GF-D8 (cell line): ENCODE measurements around the gene RAP1GAP.

Experiments used
- DNase-seq: peaks from one replicate; lab custom pipeline; 2025; lab: John Stamatoyannopoulos, UW

The RAP1GAP gene

DNA sequence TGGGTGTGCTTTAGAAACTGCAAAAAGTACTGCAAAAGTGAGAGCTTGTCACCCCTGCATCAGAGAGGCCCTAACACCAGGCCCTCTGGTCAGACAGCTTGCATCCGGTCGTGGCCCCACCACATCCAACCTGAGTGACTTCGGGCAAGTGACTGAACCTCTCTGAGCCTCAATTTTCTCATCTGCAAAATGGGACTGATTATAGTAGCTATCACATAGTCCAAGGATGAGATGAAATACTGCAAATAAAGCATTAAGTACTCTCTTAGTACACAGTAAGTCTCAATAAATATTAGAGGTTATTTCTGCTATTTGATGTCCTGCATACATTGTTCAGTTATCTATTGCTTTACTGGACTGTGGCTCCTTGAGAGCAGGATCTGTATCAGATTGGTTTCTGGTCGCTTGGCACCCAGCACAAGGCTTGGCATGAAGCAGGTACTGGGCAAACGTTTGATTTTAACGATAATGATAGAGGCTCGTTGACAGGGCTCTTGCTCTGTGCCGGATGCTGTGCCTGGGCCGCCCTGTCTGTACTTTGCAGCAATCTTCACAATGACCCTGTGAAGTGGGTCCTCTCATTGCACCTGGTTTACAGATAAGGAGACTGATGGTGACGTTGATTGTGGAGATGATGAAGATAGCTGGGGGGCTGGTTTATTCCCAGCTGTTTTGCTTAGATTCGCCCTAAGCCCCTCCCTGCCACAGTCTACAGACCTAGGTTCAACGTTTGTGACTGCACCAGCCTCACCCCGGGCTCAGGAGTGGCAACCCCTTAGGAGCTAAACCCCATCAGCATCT is 43.6 kb downstream of the RAP1GAP start:
- no peak for DNase-seq

DNA sequence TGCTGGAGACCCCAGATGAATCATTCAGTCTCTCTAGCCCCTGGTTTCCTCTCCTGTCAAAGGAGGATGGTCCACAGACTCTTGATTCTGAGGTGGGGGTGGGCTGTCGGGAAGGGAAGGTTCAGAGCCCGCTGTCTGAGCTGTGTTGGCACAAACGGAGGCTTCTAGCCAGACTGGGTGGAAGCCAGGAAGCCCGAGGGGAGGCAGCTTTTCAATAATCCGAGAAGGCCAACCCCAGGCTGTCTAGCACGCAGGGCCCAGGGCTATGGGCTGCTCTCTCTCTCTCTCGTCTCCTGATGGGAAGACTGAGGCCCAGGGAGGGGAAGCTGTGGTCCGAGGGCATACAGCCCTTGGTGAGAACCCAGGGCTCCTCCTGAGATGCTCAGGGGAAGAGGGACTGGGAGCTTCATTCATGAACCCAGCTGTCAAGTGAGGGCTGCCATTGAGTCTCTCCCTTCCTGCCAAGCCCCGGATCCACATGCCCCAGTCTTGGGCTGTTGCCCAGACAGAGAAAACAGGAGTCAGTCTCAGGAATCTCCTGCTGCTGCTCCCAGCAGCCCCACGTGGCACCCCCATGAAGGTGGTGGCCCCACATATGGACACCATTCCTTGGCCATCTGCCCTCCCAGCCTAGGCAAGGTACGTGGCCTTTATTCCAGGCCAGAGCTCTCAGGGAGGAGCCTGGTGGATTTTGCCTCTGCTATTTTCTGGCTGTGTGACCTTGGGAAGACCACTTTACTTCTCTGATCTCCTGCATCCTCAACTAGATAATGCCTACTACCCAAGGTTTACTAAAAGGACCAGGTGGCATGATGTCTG is 44.4 kb downstream of the RAP1GAP start:
- DNase-seq, result no peak

DNA sequence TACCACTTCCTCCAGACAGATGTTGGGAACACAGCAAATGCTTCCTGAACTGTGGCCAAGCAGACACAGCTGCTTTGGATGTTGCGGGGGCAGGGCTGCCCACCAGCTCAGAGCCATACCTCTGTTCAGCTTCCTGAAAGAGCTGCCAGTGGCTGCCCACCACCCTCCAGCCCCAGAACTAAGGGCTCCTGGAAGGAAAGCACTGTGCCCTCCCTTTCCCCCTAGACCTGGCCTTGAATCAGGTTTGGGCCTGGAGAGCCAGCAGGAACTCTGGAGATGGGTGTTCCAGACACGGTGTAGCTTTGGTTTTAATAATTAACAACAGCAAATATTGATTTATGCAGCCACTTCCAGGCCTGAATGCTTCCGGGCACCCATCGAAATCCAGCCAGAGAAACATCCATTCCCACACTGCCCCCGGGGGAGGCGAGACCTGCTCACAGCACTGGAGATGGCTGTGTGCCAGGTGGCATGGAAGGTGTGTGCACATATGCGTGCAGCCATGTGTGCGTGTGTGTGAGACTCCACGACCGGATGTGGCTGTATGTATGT is 45.7 kb downstream of the RAP1GAP start:
- DNase-seq, result no peak

DNA sequence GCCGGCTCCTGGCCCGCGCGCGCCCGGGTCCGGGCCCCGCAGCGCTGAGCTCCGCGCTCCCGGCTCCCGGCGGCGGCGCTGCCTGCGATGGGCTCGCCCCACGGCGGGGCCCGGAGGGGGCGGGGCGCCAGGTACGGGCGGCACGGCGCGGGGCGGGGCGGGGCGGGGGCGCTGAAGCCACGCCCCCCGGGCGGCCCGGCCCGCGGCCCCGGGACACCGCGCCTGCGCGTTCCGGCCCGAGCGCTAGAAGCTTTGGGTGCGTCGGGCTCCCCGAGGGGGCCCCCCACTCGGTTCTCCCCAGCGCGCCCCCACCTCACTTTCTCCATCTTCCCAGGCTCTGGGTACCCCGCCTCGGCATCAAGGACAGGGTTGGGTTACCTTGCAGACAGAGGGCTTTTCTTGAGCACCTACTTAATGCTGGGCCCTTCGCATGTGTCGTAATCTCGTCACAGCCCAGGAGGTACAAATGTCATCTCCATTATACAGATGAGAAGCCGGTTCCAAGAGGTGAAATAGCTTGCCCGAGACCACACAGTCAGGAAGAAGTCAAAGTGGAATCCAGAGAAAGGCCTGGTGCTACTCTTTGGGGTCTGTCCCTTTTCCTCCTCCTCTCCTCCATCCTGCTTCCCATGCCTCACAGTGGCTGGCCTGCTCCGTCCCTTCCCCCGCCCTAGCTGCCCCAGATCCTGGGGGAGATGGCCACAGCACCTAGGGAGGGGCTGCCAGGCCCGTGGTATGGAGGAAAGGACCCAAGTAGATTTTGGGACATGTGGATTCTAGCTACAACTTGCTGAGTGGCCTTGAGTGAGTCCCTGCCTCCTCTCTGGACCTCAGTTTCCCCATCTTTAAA is 46.5 kb downstream of the RAP1GAP start:
- DNase-seq, result no peak

DNA sequence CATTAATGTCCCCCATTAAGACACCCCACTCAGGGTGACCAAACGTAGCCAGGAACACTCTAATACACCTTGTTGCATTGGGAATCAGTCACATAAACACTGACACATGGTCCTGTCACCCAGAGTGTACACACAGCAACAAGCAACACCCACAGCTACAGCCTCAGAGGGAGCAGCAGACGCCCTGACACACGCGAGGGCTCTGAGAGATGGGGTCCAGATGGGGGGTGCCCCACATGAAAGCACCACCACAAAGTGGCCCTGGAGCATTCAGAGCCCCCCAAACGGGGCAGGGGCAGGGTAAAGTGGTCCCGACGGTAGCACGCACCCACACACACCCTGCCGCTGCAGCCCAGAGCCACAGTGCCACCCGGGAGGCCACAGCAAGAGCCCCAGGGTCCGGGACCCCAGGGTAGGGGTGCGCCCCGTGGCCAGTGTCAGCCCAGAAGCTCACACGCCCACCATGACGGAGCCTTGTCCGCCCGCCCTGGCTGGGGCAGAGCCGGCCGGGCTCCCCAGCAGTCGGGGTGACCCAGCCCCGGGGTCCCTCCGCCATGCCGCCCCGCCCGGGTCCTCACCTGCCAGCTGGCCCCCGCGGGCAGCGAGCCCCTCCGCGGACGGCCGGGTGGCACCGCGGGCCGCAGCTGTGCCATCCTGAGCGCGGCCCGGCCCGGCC is 47.3 kb downstream of the RAP1GAP start:
- DNase-seq, result no peak

DNA sequence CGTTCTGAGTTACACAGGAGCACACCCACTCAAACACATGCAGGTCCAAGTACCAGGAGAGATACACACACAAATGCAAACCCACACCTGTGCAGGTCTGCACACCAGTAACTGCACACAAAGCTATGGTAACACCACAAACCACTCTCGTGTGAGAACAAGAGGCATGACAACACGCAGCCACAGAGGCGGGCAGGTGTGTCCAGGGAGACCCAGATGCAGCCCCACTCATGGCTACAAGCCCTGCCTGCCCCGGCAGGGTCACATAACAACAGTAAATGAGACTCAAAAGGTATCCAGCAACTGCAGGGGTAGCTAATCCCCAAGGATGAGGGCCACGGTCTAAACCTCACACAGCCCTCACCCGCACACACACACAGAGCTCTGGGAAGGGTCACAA is 48.1 kb downstream of the RAP1GAP start:
- no peak for DNase-seq

DNA sequence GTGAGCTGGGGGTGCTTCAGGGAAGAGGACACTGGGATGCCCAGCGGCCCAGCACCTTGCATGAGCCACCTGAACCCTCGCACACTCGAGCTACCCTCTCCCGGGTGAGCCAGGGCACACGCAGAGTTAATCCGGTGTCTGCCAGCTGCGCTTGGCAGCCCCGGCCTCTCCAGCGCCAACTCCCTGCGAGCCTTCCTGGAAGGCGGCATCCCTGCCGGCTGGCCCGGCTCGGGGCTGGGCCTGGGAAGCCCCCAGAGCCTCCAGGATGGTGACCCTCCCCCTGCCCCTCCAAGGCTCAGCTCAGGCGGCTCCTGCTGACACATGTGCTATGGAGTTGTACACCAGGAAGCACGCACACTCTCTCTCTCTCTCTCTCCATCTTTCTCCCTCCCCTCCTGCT is 48.7 kb downstream of the RAP1GAP start:
- no peak for DNase-seq

DNA sequence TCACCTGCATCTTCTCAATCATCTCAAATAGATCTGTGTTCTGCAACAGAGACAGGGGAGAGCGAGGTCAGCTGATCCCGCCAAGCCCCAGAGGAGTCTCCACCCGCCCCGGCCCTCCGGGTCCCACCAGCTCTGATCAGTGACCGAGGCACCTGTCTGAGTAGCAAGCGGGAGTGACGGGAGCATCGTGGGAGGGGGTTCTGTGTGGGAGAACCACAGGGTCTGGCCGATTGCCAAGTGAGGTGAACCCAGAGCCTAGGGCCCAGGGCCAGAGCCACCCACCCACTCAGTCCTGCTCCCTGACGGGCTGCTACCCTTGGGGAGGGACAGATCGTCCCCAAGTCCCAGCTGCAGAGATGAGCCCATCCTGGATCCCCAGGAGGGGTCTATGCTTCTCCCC is 49.1 kb downstream of the RAP1GAP start:
- DNase-seq, result no peak

DNA sequence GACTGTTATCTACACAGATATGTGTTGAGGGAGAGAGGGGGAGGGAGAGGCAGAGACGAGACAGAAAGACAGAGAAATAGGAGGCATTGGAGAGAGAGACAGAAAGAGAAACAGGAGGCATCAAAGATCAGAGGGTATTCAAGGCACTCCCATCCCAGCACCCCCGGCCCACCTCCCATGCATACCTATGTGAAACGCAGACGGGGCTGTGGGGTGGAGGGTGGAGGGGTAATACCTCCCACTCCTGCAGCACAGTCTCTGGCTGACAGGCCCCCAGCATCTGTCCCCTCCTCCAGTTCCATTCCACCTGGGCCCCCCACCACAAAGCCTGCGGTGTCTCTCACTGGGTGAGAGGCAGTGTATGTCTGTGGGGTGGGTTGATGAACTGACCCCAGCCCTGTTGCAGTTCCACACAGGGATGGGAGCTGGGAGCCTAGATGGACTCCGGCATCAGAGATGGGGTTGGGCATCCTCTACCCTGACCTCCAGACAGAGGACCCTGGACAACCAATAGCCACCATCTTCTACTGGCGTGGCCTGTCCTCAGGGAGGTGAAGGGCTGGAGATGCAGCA is 49.7 kb downstream of the RAP1GAP start:
- no peak for DNase-seq

DNA sequence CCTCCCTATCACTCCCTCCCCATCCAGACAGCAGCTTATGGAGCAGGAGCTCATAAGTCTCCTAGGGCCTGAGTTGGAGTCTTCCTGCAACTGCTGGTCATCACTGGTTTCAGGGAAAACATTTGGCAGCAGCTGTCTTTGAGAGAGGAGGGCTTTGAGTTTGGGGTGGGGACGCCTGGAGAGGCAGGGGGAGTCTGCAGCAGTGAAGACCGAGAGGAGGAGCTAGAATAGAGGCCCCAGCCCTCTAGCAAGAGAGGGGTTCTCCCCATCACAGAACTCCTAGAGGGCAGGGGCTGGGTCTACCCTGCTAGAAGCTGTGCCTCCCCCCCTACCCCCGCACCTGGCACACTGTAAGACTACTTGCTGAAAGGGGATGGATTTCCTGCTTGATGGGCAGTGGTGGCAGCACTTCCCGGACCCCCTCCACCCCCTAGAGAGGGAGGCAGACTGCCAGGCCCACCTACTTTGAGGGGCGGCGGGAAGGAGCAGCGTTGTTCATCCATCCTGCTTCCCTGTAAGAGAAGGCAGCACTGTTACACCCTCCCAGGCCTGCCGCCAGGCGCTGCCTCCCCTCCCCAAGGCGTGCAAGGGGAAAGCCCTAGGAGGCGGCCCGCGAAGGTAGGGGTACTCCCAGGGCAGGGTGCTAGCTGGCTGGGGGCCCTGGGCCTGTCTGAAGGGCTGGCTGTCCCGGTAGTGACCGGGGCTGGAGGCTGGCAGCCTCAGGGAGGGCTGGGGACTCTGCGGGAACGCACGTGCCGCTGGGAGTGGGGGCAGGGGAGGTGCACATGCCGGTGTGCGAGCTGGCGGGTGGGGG is 50.4 kb downstream of the RAP1GAP start:
- no peak for DNase-seq

DNA sequence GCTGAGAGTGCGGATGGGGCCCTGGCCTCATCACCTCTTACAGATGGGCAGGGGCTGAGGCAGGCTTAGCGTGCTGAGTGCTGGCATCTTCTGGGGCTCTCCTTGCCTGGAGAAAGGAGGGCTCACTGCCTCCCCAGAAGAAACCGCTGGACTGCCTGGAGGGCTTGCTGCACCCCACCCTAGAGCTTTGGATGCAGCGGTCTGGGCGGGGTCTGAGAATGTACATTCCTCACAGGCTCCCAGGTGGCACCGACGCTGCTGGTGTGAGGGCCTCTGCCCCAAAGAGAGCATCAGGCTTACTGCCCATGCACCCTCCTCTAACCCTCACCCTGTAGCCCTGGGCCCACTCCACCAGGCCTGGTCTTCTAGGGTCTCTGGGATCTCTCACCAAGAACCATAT is 51.1 kb downstream of the RAP1GAP start:
- DNase-seq, result no peak

DNA sequence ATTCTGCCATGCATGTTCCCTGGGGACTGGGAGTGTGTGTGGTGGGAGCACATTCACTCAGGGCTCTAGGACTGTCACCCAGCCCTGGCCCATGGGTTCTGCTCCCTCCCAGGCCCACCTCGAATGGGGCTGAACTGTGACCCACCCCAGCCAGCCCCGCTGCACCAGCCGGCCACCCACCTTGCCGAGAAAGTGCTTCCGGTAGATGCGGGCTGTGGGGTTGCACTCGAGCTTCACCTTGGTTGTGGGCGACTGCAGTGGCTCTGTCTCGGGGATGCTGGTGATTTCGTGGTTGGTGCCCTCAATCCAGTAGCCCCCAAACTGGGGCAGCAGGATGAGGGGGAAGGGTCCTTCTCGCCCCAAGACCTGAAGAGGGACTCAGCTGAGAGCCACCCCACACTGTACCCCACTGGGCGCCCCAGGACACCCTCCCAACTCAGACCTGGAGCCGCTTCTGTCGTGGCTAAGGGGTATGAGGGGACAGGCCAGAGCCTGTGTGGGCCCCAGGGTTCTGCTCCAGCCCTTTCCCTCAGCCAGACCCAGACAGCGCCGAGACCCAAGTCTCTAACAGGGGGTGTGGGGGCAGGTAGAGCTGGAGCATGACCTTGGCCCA is 51.9 kb downstream of the RAP1GAP start:
- no peak for DNase-seq

DNA sequence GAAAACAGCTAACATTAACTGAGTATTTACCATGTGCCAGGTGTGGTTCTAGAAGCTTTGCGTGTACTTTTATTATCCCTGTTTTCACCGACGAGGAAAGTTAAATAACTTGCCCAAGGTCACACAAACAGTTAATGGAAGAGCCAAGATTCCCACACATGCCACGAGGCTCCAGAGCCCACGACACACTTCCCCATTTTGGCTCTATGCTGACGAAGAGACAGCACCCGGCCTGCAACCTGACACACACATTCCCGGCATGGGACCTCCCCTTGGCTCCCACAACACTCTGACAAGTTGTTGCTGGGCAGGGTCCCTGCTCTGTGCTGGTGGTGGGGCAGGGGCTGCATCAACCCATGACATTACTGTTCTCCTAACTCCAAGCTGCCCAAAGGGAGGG is 52.8 kb downstream of the RAP1GAP start:
- no peak for DNase-seq

DNA sequence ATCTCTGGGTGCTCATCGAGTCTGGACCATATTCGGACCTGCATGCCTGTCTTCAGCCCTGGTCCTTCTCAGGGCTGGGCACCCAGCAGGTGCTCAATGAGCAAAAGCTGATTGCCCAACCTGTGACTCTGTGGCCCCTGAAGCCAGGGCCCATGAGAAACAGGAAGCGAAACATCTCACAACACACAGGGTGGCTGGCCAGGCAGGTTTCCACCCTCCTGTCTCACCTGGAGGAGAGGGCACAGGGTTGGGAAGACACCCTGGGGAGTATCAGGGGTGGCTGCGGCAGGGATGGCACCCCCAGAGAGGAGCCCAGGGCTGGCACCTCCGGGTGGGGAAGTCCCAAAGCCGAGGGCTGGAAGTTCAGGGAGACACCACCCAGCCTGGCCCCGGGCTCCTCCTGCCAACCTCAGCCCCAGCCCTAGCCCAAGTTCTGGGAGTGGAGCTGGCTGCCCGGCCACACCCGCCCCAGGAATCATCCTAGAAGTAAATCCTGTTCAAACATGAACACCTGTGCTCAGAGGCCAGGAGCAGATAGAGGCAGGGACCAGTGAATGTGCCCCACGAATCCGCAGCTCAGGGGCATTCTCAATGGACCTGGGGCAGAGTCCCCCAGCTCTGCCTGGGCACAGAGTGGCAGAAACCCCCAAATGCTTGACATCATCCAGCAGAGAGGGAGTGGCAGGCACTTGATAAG is 54.6 kb downstream of the RAP1GAP start:
- no peak for DNase-seq

DNA sequence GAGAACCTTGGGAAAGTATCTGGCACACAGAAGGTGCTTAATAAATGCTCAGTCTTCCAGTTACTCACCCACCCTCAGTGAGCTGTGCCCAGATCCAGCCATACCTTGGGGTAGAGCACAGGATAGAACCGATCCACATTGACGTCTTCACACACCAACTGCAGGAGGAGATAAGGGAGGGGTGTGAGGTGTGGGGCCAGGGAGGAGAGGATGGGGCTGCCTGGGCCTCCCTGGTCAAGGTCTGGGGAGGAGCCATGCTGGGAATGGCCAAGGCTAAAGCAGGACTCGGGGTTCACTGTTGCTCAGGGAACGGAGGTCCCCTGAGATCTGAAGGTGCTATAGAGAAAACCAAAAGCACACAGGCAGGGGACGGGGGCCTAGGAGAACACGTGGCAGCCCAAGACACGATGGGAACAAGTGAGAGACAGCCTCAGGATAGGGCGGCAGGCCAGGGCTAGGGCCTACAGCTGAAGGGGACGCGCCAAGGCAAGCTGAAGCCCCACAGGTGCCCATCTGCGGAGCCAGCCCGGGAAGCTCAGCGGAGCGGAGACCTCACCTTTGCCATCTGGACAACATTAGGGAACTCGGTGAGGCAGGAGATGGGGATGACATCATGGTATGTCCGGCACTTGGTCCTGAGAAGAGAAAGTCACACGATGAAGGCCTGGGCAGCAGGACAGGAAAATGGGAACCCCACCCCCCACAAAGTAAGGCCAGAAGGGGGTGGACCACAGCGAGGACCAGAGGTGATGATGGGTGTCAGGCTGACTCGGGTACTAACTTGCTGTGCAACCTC is 55.9 kb downstream of the RAP1GAP start:
- DNase-seq, result no peak

DNA sequence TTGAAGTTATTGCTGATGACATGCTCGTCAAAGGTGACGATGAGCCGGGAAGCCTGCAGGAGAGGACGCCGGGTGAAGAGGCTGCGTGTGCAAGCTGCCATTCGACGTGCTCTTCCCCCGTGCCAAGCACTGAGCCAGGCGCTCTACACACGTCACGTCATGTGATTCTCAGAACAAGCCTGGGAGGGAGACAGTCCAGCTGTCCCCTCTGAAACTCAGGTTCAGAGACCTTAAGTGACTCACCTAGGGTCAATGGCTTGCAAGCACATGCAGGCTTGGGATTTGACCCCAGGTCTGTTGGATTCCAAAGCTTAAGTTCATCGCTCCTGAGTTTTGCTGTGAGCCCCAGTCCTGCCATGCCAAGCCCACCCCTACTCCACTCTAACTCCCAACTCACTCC is 57.1 kb downstream of the RAP1GAP start:
- DNase-seq, result no peak

DNA sequence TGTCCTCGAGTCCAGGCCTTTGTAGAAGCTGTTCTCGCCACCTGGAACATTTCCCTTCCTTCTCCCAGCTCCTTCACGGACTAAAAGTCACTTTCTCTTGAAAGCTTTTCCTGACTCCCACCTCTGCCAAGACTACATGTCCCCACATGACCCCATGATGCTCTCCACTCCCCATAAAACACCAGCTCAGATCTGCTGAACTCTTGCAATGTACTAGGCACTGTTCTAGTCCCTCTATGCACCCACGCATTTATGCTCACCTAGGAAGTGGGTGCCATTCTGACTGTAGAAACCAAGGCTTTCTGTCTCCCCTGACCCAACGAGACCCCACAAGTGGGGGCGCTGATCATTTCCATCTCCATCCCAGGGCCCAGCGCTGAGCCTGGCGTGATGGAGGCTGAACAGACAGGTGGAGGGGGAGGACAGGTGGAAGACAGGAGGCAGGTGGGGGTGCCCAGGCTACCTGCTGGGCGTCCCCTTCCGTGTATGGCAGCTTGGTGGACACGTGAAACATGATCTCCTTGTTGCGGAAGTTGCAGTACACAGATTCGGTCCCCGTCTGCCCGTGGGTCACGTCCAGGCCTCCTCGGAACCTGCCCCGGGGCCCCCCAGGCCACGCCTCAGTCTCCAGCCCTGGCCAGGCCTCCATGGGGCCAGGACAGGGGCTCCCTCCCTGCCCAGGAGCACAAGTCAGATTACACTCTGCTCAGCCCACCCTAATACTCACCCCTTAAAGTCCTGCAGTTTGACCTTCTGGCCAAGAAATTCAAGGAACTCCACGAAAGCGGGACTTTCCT is 58.0 kb downstream of the RAP1GAP start:
- DNase-seq, result no peak

DNA sequence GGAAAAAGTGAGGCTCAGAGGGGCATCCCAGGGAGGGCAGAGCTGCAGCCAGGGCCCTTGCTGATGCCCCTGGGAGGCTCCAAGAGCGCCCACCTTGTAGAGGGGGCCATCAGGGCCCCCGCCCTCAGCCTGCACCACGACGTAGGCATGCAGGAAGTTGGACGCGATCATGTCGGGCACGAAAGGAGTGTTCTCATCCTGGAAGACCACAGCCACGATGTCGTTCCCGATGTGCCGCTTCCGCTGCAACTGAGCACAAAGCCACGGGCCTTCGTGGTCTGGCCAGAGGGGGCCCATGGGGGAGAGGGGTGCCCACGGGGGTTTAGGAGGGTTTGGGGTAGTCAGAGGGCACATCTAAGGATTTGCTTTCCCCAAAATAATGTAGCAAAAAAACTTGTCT is 59.1 kb downstream of the RAP1GAP start:
- DNase-seq, result no peak
